GM12873 (cell line): ENCODE results near the gene MUSK.

Experiments used
- CTCF ChIP-seq: IDR thresholded peaks from 2 replicates; pipeline ENCODE4 v1.5.1; 2012; ENCODE audit warnings: low read depth, mild to moderate bottlenecking, moderate library complexity, low read length, control low read depth; ENCODE audit not compliant: insufficient read depth; ENCODE audit errors: missing control alignments

The MUSK gene

GRCh38 chr9:110659891-110660541 is 8.6 kb upstream of the MUSK start:
- no peak for TF ChIP-seq CTCF

DNA sequence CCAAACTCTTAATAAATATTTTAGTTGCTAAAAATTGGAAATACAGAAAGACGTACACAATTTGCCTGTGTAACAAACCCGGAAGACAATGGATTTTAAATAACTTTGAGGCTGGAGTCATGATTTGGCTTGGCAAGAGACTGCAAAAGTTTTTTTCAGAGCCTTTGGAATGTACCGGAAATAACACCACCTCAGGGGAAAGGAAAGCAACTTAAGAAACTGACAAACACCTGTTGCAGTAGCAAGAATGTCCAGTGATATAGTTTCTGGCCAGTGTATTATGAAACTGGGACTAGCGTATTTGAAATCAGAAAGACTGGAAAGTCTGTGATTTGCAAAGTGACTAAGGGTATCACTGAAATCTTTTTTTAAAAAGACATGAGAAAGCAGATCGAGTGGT is 842 bp downstream of the MUSK start:
- TF ChIP-seq CTCF = no peak

DNA sequence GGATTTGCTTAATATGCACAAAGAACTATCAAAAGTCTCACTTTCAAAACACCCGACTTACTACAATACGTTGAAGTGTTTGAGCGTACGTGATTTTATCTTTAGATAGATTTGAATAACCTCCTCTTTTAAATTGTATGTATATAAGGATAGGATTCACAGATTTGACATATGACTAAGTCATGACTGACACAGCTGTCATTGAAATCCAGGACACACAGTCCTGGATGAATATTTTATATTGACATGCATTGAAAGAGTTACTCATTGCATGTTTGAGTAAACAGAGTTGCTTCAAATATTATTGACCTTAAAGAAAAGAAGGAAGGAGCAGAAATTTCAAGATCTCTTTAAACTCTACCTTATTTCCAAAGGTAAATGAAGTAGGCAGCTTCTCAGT is 3.3 kb downstream of the MUSK start:
- no peak for TF ChIP-seq CTCF

DNA sequence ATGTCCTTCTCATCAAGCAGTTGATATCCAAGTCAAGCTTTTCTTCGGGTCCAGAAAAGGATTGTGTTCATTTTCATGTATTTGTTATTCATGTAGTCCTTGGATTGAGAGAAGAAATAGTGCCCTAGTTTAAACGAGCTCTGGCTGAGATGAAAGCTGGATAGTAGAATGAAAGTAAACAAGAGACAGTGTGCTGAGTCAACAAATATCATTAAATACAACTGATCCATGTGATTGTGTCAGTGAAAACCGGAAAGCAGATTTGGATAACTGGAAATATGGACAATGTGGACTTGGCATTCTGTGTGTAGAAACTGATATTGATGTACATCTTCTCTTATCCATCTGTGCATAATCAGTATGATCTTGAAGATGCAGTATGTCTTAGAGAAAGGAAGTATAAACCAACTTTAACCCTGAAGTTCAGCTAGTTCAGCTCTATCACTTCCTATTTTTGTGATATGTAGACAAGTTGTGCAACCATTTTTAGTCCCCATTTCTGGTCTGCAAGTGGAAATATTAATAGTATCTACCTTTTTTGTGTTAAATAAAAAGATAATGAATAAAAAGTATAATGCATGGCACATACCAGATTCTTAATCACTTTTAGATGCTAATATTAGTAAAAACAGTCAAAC is 4.4 kb downstream of the MUSK start:
- no peak for TF ChIP-seq CTCF

DNA sequence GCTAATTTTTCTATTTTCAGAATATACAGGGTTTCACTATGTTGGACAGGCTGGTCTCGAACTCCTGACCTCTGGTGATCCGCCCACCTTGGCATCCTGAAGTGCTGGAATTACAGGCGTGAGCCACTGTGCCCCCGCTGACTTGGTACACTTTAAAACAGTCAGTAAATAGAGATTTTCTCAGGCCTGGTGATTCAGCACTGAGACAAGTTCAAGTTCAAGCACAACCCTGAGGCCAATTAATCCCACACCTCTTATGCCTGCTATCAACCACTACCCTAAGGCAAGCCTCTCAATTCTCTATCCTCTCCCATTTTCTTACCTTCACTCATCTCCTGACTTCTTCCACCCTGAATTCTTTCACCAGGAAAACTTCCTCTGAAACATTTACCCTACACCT is 18.9 kb downstream of the MUSK start:
- no peak for TF ChIP-seq CTCF

- TF ChIP-seq CTCF = no peak
Measured at GRCh38 chr9:110688329-110688728, 19.7 kb downstream of the MUSK start.

DNA sequence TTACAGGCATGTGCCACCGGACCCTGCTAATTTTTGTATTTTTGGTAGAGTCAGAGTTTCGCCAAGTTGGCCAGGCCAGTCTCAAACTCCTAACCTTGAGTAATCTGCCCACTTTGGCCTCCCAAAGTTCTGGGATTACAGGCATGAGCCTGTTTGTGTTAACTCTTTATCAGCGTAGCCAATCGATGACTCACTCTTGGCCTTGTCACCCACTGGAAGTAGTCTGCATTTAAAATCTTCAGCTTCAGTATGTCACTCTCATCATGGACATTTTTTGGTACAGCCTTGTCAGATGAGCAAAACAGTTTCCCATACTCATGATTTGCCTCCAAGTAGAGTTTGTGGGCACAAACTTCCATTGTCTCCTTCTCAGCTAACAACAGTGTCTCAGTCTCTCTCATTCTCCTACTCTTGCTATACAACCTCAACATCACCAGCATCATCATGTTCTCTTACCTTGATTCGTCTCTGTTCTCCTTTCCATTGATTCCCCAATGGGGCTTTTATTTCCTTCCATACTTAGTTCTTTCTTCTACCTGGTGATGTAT is 22.5 kb downstream of the MUSK start:
- TF ChIP-seq CTCF = no peak
